Measurements from ENCODE around the gene UBE2C. TPM values are rescaled to one million over a fixed set of nuclear protein-coding genes. Genes with fewer than 3 reads are reported as not detected.

The UBE2C gene
- total RNA-seq, 1 donor from 2014 or later: 202 TPM

- H3K27me3 Mint-ChIP-seq (ENCODE audit: low read depth): peaks cover under 1% of the 10 kb centered on the region
- no peak for TF ChIP-seq CTCF (conservative IDR thresholded peaks at IDR 0.05)
- DNase-seq (ENCODE audit: low read depth, low spot score): no peak
- H3K9me3 Mint-ChIP-seq: peaks cover 4% of the 10 kb centered on the region
- no peak overlapping the region for H3K27ac Mint-ChIP-seq (ENCODE audit: unreplicated experiment)
- H3K4me3 Mint-ChIP-seq: peak overlapping the region; percentile 38
- H3K36me3 Mint-ChIP-seq (ENCODE audit: low read depth): peaks cover 15% of the 10 kb centered on the region
- H3K4me1 Mint-ChIP-seq: peaks cover 31% of the 10 kb centered on the region
These were observed 4.5 kb downstream of the UBE2C start for GRCh38 chr20:45816951-45817350.

- no peak for TF ChIP-seq CTCF (conservative IDR thresholded peaks at IDR 0.05)
- Mint-ChIP-seq H3K4me3 (peak overlapping the region; percentile 63), H3K36me3 (ENCODE audit: low read depth) (peaks cover 11% of the 10 kb centered on the region), H3K27me3 (ENCODE audit: low read depth) (peaks cover 6% of the 10 kb centered on the region), H3K27ac (ENCODE audit: unreplicated experiment) (no peak overlapping the region), H3K4me1 (peaks cover 26% of the 10 kb centered on the region), H3K9me3 (no peaks in the 10 kb centered on the region)
- no peak for DNase-seq (ENCODE audit: low read depth, low spot score)
These were observed 5.1 kb downstream of the UBE2C start for GRCh38 chr20:45817376-45818194.

- no peak for TF ChIP-seq CTCF (conservative IDR thresholded peaks at IDR 0.05)
- Mint-ChIP-seq H3K9me3 (no peaks in the 10 kb centered on the region), H3K27ac (ENCODE audit: unreplicated experiment) (no peak overlapping the region), H3K4me1 (peaks cover 20% of the 10 kb centered on the region), H3K36me3 (ENCODE audit: low read depth) (peaks cover 6% of the 10 kb centered on the region), H3K4me3 (no peak overlapping the region), H3K27me3 (ENCODE audit: low read depth) (peaks cover 8% of the 10 kb centered on the region)
- DNase-seq (ENCODE audit: low read depth, low spot score): no peak
These were observed 5.8 kb downstream of the UBE2C start for GRCh38 chr20:45818239-45818638.

GRCh38 chr20:45819466-45819865, 7.0 kb downstream of the UBE2C start:
- Mint-ChIP-seq H3K27me3 (ENCODE audit: low read depth) (peaks cover 19% of the 10 kb centered on the region), H3K36me3 (ENCODE audit: low read depth) (peaks cover 6% of the 10 kb centered on the region), H3K27ac (ENCODE audit: unreplicated experiment) (no peak overlapping the region), H3K9me3 (no peaks in the 10 kb centered on the region), H3K4me3 (no peak overlapping the region), H3K4me1 (peaks cover 18% of the 10 kb centered on the region)
- DNase-seq (ENCODE audit: low read depth, low spot score): no peak
- TF ChIP-seq CTCF (conservative IDR thresholded peaks at IDR 0.05): no peak

- H3K27ac Mint-ChIP-seq (ENCODE audit: unreplicated experiment): no peak overlapping the region
- DNase-seq (ENCODE audit: low read depth, low spot score): no peak
- no peak overlapping the region for H3K4me3 Mint-ChIP-seq
- TF ChIP-seq CTCF (conservative IDR thresholded peaks at IDR 0.05): no peak
- no peaks in the 10 kb centered on the region for H3K9me3 Mint-ChIP-seq
- H3K4me1 Mint-ChIP-seq: peaks cover 7% of the 10 kb centered on the region
- peaks cover 24% of the 10 kb centered on the region for H3K27me3 Mint-ChIP-seq (ENCODE audit: low read depth)
- H3K36me3 Mint-ChIP-seq (ENCODE audit: low read depth): peaks cover 2% of the 10 kb centered on the region
These were observed 9.5 kb downstream of the UBE2C start for GRCh38 chr20:45821947-45822346.
